IMR-90 (cell line): ENCODE data around the gene DNAJC3.

Experiments
- CTCF ChIP-seq: conservative IDR thresholded peaks from 2 replicates; pipeline ENCODE4 v1.5.1; 2012; ENCODE audit warnings: mild to moderate bottlenecking, low read depth, low read length, improper control_type of control experiment
- POLR2A ChIP-seq: IDR thresholded peaks from 2 replicates; pipeline ENCODE4 v1.6.1; 2012; ENCODE audit warnings: mild to moderate bottlenecking, low read depth, low read length

- TF ChIP-seq CTCF = no peak
- no peak for TF ChIP-seq POLR2A
These were observed 72.6 kb downstream of the DNAJC3 start for GRCh38 chr13:95749545-95749944.
